Measurements from ENCODE around the gene RXRG.

Gene RXRG

GRCh38 chr1:165445388-165445787, 462 bp upstream of the RXRG start:
- DNase-seq = no peak

- no peak for DNase-seq
Observed at GRCh38 chr1:165443539-165444311, 1.2 kb downstream of the RXRG start.

GRCh38 chr1:165442653-165443052, 2.3 kb downstream of the RXRG start:
- DNase-seq = no peak

- no peak for DNase-seq
Observed at GRCh38 chr1:165442053-165442452, 2.9 kb downstream of the RXRG start.

- DNase-seq = no peak
Observed at GRCh38 chr1:165441166-165441880, 3.6 kb downstream of the RXRG start.

- no peak for DNase-seq
Observed at GRCh38 chr1:165439330-165439729, 5.6 kb downstream of the RXRG start.

GRCh38 chr1:165436994-165437393, 7.9 kb downstream of the RXRG start:
- no peak for DNase-seq

GRCh38 chr1:165435801-165436200, 9.1 kb downstream of the RXRG start:
- no peak for DNase-seq

- DNase-seq = no peak
Observed at GRCh38 chr1:165434281-165434680, 10.6 kb downstream of the RXRG start.

GRCh38 chr1:165431079-165431478, 13.8 kb downstream of the RXRG start:
- DNase-seq = no peak

- no peak for DNase-seq
Observed at GRCh38 chr1:165426745-165427144, 18.2 kb downstream of the RXRG start.

- DNase-seq = no peak
Observed at GRCh38 chr1:165425621-165426020, 19.3 kb downstream of the RXRG start.

- DNase-seq = no peak
Observed at GRCh38 chr1:165424454-165425216, 20.3 kb downstream of the RXRG start.

- DNase-seq = no peak
Observed at GRCh38 chr1:165423136-165423535, 21.8 kb downstream of the RXRG start.

GRCh38 chr1:165420655-165421054, 24.3 kb downstream of the RXRG start:
- no peak for DNase-seq

- DNase-seq = no peak
Observed at GRCh38 chr1:165419839-165420238, 25.1 kb downstream of the RXRG start.

- no peak for DNase-seq
Observed at GRCh38 chr1:165418195-165418594, 26.7 kb downstream of the RXRG start.

- DNase-seq = no peak
Observed at GRCh38 chr1:165416876-165417275, 28.1 kb downstream of the RXRG start.

- DNase-seq = no peak
Observed at GRCh38 chr1:165415068-165415467, 29.9 kb downstream of the RXRG start.

- no peak for DNase-seq
Observed at GRCh38 chr1:165414620-165415019, 30.3 kb downstream of the RXRG start.

GRCh38 chr1:165411396-165411795, 33.5 kb downstream of the RXRG start:
- DNase-seq = no peak

- DNase-seq = no peak
Observed at GRCh38 chr1:165409657-165410358, 35.1 kb downstream of the RXRG start.

- no peak for DNase-seq
Observed at GRCh38 chr1:165408518-165408917, 36.4 kb downstream of the RXRG start.

Measured in KG1 (cell line).